Measurements from ENCODE around the gene NMNAT1.
A peak's percentile ranks its signal among the peaks of the same experiment; 100 is the strongest.
"Not testable (repeated sequence)": the region's sequence is repeated elsewhere in the genome, so short reads cannot be mapped to it uniquely, and the experiment has no call there.

NMNAT1 gene

DNA sequence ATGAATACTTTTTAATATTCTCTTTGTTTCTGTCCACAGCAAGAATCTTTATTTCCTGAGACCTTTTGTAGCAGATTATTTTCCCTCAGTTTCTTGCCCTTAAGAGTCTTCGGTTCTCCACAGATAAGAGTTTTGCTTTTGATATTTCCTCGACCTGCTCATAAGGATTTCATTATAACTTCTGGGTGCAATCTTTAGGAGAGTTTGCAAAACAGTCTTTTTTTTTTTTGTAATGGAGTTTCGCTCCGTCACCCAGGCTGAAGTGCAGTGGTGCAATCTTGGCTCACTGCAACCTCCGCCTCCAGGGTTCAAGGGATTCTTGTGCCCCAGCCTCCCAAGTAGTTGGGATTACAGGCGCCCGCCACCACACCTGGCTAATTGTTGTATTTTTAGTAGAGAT is 79.4 kb downstream of the NMNAT1 start:
- DNase-seq (ENCODE audit: insufficient read length, low spot score) = no peak
- no peak for FAIRE-seq
- TF ChIP-seq, protein P1, sequence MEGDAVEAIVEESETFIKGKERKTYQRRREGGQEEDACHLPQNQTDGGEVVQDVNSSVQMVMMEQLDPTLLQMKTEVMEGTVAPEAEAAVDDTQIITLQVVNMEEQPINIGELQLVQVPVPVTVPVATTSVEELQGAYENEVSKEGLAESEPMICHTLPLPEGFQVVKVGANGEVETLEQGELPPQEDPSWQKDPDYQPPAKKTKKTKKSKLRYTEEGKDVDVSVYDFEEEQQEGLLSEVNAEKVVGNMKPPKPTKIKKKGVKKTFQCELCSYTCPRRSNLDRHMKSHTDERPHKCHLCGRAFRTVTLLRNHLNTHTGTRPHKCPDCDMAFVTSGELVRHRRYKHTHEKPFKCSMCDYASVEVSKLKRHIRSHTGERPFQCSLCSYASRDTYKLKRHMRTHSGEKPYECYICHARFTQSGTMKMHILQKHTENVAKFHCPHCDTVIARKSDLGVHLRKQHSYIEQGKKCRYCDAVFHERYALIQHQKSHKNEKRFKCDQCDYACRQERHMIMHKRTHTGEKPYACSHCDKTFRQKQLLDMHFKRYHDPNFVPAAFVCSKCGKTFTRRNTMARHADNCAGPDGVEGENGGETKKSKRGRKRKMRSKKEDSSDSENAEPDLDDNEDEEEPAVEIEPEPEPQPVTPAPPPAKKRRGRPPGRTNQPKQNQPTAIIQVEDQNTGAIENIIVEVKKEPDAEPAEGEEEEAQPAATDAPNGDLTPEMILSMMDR (IDR thresholded peaks at IDR 0.05; ENCODE audit: insufficient read depth, missing control alignments) = no peak

DNA sequence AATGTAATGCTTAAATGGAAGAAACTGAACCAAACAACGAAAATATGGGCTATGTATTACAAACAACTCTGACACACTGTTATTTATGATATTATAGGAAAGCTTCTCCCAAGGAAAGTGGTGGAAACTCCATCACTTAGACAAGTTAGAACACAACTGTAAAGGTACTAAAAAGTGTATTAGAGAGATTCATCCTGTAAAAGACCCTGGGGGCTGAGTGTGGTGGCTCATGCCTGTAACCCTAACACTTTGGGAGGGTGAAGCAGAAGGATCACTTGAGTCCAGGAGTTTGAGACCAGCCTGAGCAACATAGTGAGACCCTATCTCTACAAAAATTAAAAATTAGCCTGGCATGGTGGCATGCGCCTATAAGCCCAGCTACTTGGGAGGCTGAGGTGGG is 82.1 kb downstream of the NMNAT1 start:
- FAIRE-seq = no peak
- DNase-seq (ENCODE audit: insufficient read length, low spot score) = no peak
- TF ChIP-seq, protein P1 (IDR thresholded peaks at IDR 0.05; ENCODE audit: insufficient read depth, missing control alignments) = no peak

DNA sequence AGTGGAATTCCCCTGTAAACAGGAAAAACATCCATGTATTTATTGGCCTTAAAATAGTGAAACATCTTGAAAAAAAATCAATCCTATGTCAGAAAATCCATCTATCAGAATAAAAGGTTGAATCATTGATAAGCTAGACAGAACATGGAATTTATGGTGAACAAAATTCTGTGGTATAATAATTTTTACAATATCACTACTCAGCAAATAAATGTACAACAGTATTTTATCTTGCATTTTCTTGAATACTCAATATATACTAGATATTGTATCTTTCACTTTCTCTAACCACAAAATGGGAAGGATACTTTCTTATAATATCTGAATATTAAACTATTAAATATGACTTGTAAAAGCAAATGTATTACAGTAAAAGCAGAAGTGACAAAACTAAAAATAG is 83.8 kb downstream of the NMNAT1 start:
- FAIRE-seq (no peak), DNase-seq (ENCODE audit: insufficient read length, low spot score) (no peak)
- TF ChIP-seq, protein P1 (IDR thresholded peaks at IDR 0.05; ENCODE audit: insufficient read depth, missing control alignments) = no peak

DNA sequence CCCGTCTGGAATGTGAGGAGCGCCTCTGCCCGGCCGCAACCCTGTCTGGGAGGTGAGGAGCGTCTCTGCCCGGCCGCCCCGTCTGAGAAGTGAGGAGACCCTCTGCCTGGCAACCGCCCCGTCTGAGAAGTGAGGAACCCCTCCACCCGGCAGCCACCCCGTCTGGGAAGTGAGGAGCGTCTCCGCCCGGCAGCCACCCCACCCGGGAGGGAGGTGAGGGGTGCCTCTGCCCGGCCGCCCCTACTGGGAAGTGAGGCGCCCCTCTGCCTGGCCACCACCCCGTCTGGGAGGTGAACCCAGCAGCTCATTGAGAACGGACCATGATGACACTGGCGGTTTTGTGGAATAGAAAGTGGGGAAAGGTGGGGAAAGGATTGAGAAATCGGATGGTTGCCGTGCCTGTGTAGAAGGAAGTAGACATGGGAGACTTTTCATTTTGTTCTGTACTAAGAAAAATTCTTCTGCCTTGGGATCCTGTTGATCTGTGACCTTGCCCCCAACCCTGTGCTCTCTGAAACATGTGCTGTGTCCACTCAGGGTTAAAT is 85.8 kb downstream of the NMNAT1 start:
- not testable (repeated sequence) for DNase-seq (ENCODE audit: insufficient read length, low spot score); FAIRE-seq

DNA sequence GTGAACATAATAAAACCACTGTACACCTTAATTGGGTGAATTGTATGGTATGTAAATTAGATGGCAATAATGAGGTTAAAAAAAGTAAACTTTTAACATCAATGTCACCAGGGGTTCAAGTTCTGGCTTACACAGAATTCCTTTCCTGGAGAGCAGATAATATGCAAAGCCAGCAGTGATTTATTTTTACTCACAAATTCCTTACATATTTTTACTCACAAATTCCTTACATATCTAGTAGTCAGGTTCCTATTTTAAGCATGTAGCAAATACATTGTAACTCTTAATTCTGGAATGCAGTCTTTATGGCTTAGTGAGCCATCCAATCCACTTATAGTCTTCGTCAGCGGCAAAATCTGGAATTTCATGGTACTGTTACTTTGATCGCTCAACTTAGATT is 88.2 kb downstream of the NMNAT1 start:
- DNase-seq (ENCODE audit: insufficient read length, low spot score) = no peak
- no peak for FAIRE-seq
- TF ChIP-seq, protein P1 (IDR thresholded peaks at IDR 0.05; ENCODE audit: insufficient read depth, missing control alignments) = no peak

DNA sequence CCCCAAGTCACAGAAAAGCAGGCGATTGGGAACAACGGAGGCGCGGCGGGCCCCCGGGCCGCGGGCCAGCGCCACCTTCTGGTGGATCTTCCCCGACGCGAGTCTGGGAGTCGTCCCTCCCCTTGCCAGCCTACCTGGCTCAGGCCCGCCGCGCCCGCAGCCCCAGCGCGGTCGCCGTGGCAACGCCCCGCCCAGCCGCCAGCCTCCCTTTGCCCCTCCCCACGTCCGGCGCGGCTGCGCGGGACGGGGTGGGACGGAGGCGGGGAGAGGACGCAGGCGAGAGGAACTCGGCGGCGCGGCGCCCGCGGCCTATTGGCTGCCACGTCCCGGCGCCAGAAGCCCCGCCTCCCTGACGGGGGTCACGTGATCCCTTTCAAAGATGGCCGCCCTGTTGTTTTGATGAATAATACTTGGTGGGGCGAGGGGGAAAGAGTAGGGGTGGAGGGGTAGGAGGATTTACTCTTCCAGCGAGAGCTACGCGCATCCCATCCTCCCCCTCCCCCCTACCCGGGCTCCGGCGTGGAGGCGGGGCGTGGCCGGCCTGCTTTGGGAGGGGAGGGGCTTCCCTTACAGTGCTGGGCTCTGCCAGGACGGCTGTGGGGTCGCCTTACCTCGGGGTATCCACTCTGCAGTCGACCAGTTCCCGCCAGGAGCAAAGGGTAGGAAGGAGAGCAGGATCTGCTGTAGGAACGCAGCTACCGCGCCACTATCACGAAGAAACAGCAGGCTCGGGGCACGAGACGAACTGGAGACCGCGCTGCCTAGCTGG is 89.5 kb downstream of the NMNAT1 start, which contains the start of gene UBE4B:
TSS of gene UBE4B (plus strand) at position 369 of the 769 bp plus-strand sequence. CDS start 713 bp downstream, outside the sequence.
- peak; percentile 48 for DNase-seq (ENCODE audit: insufficient read length, low spot score)
- FAIRE-seq = no peak
- TF ChIP-seq, protein P1 (IDR thresholded peaks at IDR 0.05; ENCODE audit: insufficient read depth, missing control alignments) = peak; percentile 70

DNA sequence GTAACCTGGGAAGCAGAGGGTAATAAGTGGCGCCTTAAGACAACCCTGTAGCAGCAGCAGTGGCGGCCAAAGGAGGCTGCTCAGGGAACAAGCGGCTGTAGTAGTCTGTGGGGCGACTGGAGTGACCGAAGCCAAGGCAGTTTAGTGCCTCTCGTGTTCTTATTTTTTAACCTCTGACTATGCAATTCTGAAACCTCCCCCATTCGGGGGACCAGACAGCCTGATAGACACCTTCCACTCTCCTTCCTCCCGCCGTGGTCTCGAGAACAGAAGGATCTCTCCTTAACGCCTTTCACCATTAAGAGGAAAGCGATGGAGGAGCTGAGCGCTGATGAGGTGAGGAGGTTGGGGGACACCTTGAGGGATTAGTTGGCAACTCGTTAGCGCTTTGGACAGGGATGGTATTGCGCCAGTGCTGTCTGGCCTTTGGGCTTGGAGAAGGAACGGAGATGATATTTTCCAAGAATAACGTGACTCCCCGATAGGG is 90.1 kb downstream of the NMNAT1 start:
- DNase-seq (ENCODE audit: insufficient read length, low spot score) (no peak), FAIRE-seq (no peak)
- TF ChIP-seq, protein P1 (IDR thresholded peaks at IDR 0.05; ENCODE audit: insufficient read depth, missing control alignments) = no peak
